Ovary (tissue), 3 donors: ENCODE data around the gene RECQL5.

ENCODE experiments used
- CTCF ChIP-seq, 3 donors: fragments of 450-650 bp in 2 of 3; fragments of 200-600 bp in 1 of 3; IDR thresholded peaks; one replicate each; pipeline versions ENCODE4 v1.5.1 to v1.8.0; 2016 to 2022; ENCODE audit warnings: antibody characterized with exemption in 3 of 3, mild to moderate bottlenecking in 1 of 3
- POLR2A ChIP-seq: fragments of 450-650 bp; IDR thresholded peaks from one replicate; pipeline ENCODE4 v1.6.1; 2017; ENCODE audit warnings: antibody characterized with exemption, mild to moderate bottlenecking, moderate library complexity
- donor health status: DM: no; HTN: no; CAD: no.

- TF ChIP-seq CTCF (IDR thresholded peaks at IDR 0.05) (no peak), POLR2A (no peak)
Observed at GRCh38 chr17:75590849-75591721, 75.9 kb downstream of the RECQL5 start.
